ENCODE results near the gene IGLL1.
"Not testable (repeated sequence)": the region's sequence is repeated elsewhere in the genome, so short reads cannot be mapped to it uniquely, and the experiment has no call there.

IGLL1 gene

GRCh38 chr22:23566705-23567475 lies 13.2 kb downstream of the IGLL1 start:
- no peak for DNase-seq
- in situ Hi-C loops (cut with MboI; ENCODE audit: low pct_unique_long_range_greater_than_20kb, low sequenced_read_pairs), result no loop called here

- peak; percentile 32 for DNase-seq
- in situ Hi-C loops (cut with MboI; ENCODE audit: low pct_unique_long_range_greater_than_20kb, low sequenced_read_pairs), result no loop called here
Observed at GRCh38 chr22:23565915-23566704, 14.0 kb downstream of the IGLL1 start.

- DNase-seq, result peak; percentile 48
- in situ Hi-C loops (cut with MboI; ENCODE audit: low pct_unique_long_range_greater_than_20kb, low sequenced_read_pairs), result no loop called here
Observed at GRCh38 chr22:23565305-23565914, 14.7 kb downstream of the IGLL1 start.

DNA sequence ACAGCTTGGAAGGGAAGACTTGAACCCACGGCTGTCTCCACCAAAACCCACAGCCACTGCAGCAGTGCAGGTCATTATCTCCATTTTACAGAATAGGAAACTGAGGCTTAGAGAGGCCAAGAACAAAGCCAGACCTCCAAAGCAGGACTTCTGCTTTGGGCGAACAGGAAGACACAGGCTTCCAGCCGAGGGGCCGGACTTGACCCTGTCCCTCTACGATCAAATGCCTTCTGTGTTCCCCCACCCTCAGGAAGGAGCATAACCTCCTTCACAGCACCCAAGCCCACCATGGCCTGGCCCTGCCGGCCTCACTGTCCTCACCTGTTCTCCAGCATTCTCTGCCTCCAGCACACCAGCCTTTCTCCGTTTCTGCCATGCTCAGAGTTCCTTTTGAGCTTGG lies 15.8 kb downstream of the IGLL1 start:
- in situ Hi-C loops (cut with MboI; ENCODE audit: low pct_unique_long_range_greater_than_20kb, low sequenced_read_pairs), result no loop called here
- no peak for DNase-seq

DNA sequence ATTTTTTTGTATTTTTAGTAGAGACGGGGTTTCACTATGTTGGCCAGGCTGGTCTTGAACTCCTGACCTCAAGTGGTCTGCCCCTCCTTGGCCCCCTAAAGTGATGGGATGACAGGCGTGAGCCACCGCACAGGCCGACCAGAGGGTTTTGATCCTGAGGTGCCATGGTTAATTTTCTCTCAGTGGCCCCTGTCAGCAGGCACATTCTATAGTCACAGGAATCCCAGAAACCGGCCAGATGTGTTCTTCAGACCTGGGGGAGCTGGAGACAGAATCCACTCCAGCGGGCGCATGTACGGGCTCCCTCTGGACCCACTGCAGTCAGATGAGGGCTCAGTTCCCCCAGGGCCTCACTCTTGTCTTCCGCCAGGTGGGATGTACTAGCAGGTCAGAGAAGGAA lies 17.0 kb downstream of the IGLL1 start:
- no peak for DNase-seq

DNA sequence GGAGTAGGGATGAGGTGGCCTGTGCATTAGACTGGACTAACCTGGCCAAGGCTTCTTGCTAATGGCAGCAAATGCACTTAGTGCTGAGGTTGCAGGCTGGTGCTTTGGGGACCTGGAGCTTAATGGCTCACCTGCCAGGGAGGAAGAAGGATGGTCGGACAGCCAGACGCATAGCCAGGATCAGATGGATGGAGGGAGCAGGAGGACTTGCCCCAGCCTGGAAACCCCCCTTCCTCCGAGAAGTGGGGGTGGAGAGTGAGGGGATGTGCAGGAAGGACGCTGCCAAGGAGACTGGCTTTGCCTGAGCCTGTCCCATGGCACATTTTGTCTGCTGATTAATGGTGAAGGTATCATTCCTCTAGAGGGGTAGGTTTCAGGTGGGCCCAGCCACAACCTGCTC lies 17.9 kb downstream of the IGLL1 start:
- DNase-seq, result no peak
- in situ Hi-C loops (cut with MboI; ENCODE audit: low pct_unique_long_range_greater_than_20kb, low sequenced_read_pairs), result no loop called here

More for the DNA sequence above, 17.0 kb downstream of the IGLL1 start:
- in situ Hi-C loops (cut with MboI; ENCODE audit: low pct_unique_long_range_greater_than_20kb, low sequenced_read_pairs), result no loop called here

DNA sequence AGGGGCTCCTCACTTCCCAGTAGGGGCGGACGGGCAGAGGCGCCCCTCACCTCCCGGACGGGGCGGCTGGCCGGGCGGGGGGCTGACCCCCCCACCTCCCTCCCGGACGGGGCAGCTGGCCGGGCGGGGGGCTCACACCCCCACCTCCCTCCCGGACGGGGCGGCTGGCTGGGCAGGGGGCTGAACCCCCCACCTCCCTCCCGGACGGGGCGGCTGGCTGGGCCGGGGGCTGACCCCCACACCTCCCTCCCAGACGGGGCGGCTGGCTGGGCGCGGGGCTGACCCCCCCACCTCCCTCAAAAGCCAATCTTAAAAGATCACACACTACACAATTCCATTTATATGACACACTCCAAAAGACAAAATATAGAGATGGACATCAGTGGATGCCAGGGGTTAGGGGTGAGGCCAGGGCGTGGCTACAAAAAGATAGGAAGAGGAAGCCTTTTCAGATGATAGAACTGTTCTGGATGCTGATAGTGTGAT lies 19.0 kb downstream of the IGLL1 start:
- in situ Hi-C loops (cut with MboI; ENCODE audit: low pct_unique_long_range_greater_than_20kb, low sequenced_read_pairs); DNase-seq: not testable (repeated sequence)

GRCh38 chr22:23560215-23560614 lies 19.9 kb downstream of the IGLL1 start:
- in situ Hi-C loops (cut with MboI; ENCODE audit: low pct_unique_long_range_greater_than_20kb, low sequenced_read_pairs); DNase-seq: not testable (repeated sequence)

GRCh38 chr22:23557467-23557866 lies 22.6 kb downstream of the IGLL1 start:
- in situ Hi-C loops (cut with MboI; ENCODE audit: low pct_unique_long_range_greater_than_20kb, low sequenced_read_pairs), result no loop called here
- DNase-seq, result no peak

- in situ Hi-C loops (cut with MboI; ENCODE audit: low pct_unique_long_range_greater_than_20kb, low sequenced_read_pairs), result no loop called here
Observed at GRCh38 chr22:23557036-23557435, 23.1 kb downstream of the IGLL1 start.

DNA sequence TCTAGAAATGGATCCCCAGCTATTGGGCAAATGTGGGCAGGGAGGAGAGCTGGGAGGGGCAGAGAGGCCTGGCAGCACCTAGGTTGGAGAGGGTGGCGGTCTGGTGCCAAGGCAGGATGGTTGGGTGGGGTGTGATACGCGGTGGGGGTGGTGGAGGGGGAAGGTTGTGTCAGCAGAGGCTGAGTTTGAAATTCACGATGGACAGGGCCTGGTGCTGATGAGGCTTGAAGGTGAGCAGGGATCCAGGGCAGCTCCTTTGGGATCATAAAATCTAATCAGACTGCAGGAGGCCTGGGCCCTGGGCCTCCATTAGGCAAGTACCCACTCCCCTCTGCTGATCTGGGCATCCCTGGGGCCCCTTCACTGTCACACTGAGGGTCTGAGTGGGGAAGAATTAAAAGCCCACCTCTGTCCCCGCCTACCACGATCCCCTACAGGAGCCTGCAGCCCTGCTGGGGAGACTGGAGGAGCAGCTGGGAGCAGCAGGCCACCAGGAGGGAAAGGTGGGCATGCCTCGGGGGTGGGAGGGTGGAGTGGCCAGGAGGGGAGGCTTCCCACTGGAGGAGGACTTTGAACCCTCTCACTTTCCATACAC lies 24.0 kb downstream of the IGLL1 start:
- in situ Hi-C loops (cut with MboI; ENCODE audit: low pct_unique_long_range_greater_than_20kb, low sequenced_read_pairs), result no loop called here
- DNase-seq, result no peak

More at GRCh38 chr22:23557036-23557435, 23.1 kb downstream of the IGLL1 start:
- DNase-seq, result no peak

DNA sequence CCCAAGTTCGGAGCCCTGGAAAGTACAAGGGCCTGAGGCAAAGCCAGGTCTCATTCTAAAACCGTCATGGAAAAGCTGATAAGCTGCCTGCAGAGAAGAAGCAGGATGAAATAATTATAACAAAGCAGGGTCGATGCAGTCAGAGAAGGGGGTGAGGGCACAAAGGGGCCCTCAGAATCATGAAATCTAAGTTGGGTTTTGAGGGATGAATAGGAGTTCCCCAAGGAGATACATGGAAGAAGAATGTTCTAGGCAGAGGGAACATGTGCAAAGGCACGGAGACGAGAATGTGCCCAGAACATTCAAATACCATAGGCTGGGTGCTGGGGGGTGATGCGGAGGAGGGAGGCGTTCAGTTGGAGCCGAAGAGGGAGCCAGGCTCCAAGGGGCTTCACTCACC lies 25.0 kb downstream of the IGLL1 start:
- DNase-seq, result no peak
- in situ Hi-C loops (cut with MboI; ENCODE audit: low pct_unique_long_range_greater_than_20kb, low sequenced_read_pairs), result no loop called here

GRCh38 chr22:23553924-23554870 lies 25.9 kb downstream of the IGLL1 start:
- in situ Hi-C loops (cut with MboI; ENCODE audit: low pct_unique_long_range_greater_than_20kb, low sequenced_read_pairs), result no loop called here

GRCh38 chr22:23553438-23553837 lies 26.7 kb downstream of the IGLL1 start:
- no peak for DNase-seq
- in situ Hi-C loops (cut with MboI; ENCODE audit: low pct_unique_long_range_greater_than_20kb, low sequenced_read_pairs), result no loop called here

More at GRCh38 chr22:23553924-23554870, 25.9 kb downstream of the IGLL1 start:
- no peak for DNase-seq

GRCh38 chr22:23552573-23552972 lies 27.5 kb downstream of the IGLL1 start:
- in situ Hi-C loops (cut with MboI; ENCODE audit: low pct_unique_long_range_greater_than_20kb, low sequenced_read_pairs), result no loop called here
- no peak for DNase-seq

GRCh38 chr22:23551385-23551784 lies 28.7 kb downstream of the IGLL1 start:
- in situ Hi-C loops (cut with MboI; ENCODE audit: low pct_unique_long_range_greater_than_20kb, low sequenced_read_pairs), result no loop called here
- DNase-seq, result no peak

GRCh38 chr22:23550049-23550650 lies 29.9 kb downstream of the IGLL1 start:
- in situ Hi-C loops (cut with MboI; ENCODE audit: low pct_unique_long_range_greater_than_20kb, low sequenced_read_pairs), result no loop called here
- DNase-seq, result no peak

DNA sequence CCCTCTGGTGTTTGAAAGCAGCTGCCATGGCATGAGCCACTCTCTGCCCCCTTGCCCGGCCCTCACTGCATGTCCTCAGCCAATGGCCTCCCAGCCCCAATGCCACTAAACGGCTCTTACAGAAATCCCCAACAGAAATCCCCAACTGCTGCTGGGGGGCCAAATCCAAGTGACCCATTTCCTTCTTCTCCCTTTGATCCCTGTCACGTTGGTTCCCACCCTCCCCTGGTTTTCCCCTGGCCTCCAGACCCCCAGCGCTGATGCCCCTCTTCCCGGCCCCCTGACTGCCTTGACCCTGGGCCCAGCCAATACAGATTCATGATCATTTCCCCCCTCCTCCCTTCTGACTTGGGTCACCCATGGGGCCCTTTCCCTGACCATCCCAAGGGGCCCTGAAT lies 30.9 kb downstream of the IGLL1 start:
- DNase-seq, result no peak
- in situ Hi-C loops (cut with MboI; ENCODE audit: low pct_unique_long_range_greater_than_20kb, low sequenced_read_pairs), result no loop called here
